Stimulated activated CD8-positive, alpha-beta memory T cell treated with anti-CD3 and anti-CD28 coated beads, Interleukin-12 subunit alpha, Interleukin-12 subunit beta, amount 100 ng/mL, for 24 hours (primary cell): Measurements from ENCODE around the gene TMEM106A.
"Not testable (repeated sequence)": the region's sequence is repeated elsewhere in the genome, so short reads cannot be mapped to it uniquely, and the experiment has no call there.

Experiments used
- DNase-seq: peaks from one replicate; pipeline ENCODE4 v3.0.0-alpha.2; 2020; ENCODE audit errors: extremely low read depth

The TMEM106A gene

DNA sequence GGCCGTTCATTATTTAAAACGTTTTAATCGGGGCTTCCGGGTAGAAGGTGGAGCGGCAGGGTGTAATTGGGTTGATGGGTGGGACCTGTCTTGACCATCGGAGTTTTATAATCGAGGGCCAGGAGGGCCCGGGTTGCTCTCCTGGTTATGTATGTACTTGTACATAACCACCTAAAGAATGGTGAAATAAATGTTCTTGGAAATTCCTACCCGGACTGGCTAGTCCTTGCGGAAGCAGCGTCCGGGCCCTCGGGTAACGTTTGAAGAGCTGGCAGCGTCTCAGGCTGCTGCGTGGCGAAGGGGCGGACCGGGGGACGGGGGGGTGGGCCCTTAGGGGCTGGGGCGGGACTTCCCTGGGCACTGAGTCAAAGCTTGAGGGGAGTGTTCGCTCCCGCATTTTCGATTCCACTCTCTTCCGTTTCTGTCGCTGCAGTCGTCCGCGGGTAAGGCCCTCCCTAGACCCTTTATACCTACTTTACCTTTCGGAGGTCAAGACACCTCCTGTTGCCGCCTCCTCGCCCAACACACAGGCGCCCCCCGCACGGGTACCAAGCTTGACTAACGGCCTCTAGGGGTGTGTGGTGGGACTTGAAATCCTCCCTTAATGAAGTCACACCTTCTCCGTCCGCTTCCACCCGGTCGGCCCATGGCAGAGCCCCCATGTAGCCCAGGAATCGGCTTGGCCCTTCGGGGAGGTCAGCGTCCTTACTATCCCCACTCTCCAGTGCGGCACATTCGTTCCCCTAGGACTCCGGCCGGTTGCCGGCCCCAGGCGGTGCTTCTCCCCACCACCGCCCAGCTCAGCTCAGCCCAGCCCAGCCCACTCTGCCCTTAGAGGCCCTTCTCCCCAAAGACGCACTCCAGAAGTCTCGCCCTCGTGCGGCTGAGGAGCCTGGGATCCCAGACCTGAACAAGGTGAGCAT is at the start of gene TMEM106A:
TMEM106A (plus strand) TSS at position 396 of the 923 bp plus-strand sequence. CDS start 1,167 bp downstream, outside the sequence.
- DNase-seq = peak; percentile 54

- DNase-seq = not testable (repeated sequence)
These were observed 45.7 kb upstream of the TMEM106A start for GRCh38 chr17:43165971-43166370.

- no peak for DNase-seq
These were observed 42.0 kb upstream of the TMEM106A start for GRCh38 chr17:43169561-43170139.

- peak; percentile 69 for DNase-seq
These were observed 41.4 kb upstream of the TMEM106A start for GRCh38 chr17:43170140-43170765.

DNA sequence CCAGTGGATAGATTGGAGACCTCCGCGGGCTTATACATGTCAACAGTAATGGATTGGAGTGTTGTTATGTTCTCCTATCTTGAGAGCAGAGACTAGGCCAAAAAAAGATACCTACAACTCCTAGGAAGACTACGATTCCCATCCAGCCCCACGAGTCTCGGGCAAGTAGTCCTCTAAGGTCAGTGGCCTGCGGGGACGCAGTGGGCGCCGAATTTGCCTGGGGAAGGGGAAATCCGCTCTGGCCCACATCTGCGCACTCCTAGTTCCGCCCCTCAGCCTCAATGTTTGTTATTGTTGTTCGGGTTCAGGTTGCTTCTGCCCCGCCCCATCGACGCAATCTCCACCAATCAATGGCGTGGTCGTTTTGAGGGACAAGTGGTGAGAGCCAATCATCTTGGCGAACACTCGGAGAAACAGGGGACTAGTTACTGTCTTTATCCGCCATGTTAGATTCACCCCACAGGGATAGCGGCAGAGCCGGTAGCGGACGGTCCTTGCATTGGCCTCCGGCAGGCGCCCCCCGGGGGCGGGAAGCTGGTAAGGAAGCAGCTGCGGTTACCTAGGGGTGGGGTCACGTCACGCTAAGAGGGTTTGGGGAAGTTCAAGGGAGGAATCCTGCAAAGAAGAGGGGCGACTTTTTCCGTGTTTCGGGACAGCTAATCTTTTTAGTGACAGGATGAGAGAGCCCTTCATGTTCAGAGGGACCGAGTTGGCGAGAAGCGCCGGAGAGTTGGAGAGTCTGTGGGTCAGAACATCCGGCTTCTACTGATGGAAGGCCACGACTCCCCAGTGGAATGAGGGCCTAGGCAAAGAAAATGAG is 40.7 kb upstream of the TMEM106A start, which contains the start of gene NBR1:
NBR1 (plus strand) TSS at position 449 of the 820 bp plus-strand sequence. CDS start 4,586 bp downstream, outside the sequence.
- peak; percentile 84 for DNase-seq

- no peak for DNase-seq
These were observed 39.8 kb upstream of the TMEM106A start for GRCh38 chr17:43171586-43172487.

- DNase-seq = no peak
These were observed 36.2 kb upstream of the TMEM106A start for GRCh38 chr17:43175213-43176118.

DNA sequence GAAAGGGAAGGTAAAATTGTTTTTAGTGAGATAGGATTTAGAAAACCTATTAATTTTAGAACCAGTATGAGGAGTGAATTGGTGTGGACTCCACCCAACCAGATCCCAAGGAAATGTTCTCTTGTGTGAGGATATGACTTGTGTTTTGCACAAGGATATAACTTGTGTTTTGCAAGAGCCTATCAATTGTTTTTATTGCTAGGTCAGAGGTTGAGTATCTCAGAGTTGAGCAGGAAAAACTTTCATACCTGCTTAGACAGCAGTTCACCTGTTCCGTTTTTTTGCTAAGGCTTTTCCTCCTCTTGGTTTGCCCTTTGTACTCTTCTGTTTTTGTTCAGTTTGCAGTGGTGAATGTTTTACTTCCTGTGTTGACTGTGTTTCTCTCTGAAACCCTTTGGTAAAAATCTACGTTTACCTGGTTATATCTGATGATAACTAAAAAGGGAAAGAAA is 35.5 kb upstream of the TMEM106A start:
- no peak for DNase-seq

DNA sequence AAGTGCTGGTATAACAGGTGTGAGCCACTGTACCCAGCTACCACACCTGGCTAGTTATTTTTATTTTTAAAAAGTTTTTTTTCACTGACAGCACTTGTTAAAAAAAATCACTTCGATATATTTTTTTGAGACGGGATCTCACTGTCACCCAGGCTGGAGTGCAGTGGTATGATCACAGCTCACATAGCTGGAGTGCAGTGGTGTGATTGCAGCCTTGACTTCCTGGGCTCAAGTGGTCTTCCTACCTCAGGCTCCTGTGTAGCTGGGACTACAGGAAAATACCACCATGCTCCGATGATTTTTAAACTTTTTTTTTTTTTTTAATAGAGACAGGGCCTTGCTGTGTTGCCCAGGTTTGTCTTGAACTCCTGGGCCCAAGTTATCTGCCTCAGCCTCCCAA is 27.8 kb upstream of the TMEM106A start:
- no peak for DNase-seq

DNA sequence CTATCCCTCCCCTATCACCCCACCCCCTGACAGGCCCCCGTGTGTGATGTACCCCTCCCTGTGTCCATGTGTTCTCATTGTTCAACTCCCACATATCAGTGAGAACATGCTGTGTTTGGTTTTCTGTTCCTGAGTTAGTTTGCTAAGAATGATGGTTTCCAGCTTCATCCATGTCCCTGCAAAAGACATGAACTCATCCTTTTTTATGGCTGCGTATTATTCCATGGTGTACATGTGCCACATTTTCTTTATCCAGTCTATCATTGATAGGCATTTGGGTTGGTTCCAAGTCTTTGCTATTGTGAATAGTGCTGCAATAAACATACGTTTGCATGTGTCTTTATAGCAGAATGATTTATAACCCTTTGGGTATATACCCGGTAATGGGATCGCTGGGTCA is 25.0 kb upstream of the TMEM106A start:
- DNase-seq = not testable (repeated sequence)

DNA sequence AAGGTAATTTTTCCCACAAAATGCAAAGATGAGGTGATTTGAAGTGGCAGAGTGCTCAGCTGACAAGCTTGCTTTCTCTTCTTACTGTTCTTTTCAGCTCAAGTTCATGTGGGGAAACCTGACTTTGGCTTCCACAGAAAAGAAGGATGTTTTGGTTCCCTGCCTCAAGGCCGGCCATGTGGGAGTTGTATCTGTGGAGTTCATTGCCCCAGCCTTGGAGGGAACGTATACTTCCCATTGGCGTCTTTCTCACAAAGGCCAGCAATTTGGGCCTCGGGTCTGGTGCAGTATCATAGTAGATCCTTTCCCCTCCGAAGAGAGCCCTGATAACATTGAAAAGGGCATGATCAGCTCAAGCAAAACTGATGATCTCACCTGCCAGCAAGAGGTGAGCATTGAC is 18.4 kb upstream of the TMEM106A start:
- no peak for DNase-seq

- no peak for DNase-seq
These were observed 12.0 kb upstream of the TMEM106A start for GRCh38 chr17:43199633-43200032.

GRCh38 chr17:43200127-43200526 is 11.5 kb upstream of the TMEM106A start:
- DNase-seq = no peak

- DNase-seq = not testable (repeated sequence)
These were observed 8.7 kb upstream of the TMEM106A start for GRCh38 chr17:43203013-43203412.

DNA sequence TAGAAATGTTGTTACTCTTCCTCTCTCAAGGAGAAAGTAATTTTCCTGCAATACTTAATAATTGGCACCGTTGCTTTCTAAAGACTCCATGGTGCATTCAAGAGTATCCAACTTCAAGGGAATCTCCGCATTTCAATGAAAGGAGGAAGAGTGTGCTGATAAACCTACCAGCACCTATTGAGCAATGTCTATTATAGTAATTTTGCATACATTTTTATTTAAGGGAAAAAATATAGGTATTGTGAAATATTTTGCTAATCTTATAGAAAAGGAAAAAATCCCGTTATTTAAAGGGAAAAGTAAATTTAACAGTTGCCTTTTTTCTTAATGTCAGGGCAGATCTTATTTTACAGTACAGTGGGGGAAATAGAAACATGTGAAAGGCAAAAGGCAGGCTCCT is 1.1 kb upstream of the TMEM106A start:
- DNase-seq = no peak

DNA sequence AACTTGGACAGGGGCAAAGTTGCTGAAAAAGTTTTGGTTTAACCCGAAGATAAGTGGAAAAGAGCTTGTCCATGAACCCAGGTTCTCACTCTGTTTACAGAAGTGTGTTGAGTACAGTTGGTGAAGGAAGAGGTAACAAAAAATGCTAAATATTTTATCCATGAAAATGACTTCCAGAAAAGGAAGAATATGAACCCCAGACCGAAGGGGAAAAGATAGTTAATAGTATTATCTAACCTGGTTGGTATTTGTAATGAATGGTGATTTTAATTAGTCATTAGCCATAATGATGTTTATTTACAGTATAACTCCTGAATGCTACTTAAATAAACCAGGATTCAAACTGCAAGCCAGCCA is 574 bp upstream of the TMEM106A start:
- DNase-seq = no peak

DNA sequence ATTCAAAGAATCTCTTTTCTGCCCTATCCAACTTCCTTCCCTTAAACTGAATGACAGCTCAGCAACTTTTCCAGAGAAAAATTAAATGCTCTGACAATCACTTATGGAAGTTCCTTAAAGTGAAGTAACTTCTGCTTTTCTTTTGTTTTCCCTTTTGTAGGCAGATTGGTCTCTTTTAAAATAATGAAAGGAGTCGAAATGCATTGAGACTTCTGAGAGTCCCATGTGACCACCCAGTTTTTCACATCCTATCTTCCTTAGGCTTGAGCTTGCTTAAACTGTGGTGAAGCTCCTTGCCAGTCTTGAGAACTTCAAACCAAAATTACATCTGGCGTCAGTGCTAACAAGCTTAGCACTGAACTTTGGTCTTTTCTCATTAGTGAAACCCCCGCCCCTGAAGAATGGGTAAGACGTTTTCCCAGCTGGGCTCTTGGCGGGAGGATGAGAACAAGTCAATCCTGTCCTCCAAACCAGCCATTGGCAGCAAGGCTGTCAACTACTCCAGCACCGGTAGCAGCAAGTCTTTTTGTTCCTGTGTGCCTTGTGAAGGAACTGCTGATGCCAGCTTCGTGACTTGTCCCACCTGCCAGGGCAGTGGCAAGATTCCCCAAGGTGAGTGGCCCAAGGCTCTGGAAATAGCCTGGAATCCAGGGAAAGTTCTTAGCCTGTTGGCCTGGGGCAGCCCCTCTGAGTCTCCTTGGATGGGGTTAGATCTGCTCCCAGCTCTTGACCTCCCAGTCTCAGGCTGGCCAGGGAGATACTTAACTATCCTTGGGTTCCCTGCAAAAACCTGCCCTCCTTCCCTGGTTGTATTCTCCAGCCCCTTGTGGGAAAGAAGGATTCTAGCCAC is 1.2 kb downstream of the TMEM106A start:
- no peak for DNase-seq

GRCh38 chr17:43213545-43213944 is 1.9 kb downstream of the TMEM106A start:
- DNase-seq = no peak

- no peak for DNase-seq
These were observed 3.7 kb downstream of the TMEM106A start for GRCh38 chr17:43215341-43215740.
